Endometrial microvascular endothelial cells (primary cell): ENCODE data around the gene TENT5A. TPM values are rescaled to one million over a fixed set of nuclear protein-coding genes. Genes with fewer than 3 reads are reported as not detected.

Experiments used
- in situ Hi-C: cut with HindIII; loops from 2 replicates; pipeline ENCODE4 v1.10.0; 2017; ENCODE audit warnings: low sequenced_read_pairs, low pct_unique_long_range_greater_than_20kb; ENCODE audit errors: inconsistent ontology term
- total RNA-seq: library from RNA; depleted of rRNA; stranded (reverse); fragments of >200 nt; gene quantifications from one replicate; pipeline ENCODE4 v1.2.3, GENCODE V29; 2015; ENCODE audit errors: inconsistent ontology term

TENT5A gene
- total RNA-seq, 1 donor from 2014 or later: 4.4 TPM

- in situ Hi-C loops: no loop called here
Measured at GRCh38 chr6:81774542-81774941, 22.1 kb upstream of the TENT5A start.

DNA sequence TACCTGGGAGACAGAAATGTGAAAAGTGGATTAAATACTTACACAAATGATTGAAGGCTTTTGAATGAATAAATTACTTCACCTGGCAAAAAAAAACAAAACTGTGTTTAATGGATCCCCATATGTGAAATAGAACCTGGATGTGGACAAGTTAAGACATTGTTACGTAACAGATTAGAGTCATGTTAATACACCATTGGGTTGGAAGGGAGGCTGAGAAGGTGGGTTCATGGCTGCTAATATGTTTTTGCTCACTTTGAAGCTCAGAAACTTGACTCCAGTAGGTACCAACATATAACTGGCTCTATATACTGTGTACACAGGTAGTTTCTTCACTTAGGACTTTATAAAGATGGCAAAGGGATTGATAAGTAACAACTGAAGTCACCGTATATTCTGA lies 21.4 kb upstream of the TENT5A start:
- in situ Hi-C loops: no loop called here

DNA sequence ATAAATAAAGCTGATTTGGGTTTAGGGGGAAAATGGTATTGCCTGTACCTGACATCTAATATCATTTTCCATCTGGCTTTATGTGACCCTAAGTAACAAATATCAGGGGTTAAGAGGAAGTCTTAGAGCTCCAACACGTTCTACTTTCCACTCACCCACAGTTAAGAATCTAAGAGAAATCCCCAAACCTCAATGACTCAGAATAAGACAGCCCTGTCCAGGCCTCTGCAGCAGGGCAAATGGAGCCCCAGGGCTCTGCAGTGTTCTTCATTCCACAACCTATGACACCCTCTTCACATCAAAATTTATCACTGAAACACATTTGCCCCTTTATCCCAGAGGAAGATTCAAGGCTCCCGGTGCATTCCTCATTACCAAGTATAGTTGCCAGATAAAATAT lies 20.3 kb upstream of the TENT5A start:
- in situ Hi-C loops: no loop called here

- in situ Hi-C loops: no loop called here
Measured at GRCh38 chr6:81771097-81771496, 18.6 kb upstream of the TENT5A start.

DNA sequence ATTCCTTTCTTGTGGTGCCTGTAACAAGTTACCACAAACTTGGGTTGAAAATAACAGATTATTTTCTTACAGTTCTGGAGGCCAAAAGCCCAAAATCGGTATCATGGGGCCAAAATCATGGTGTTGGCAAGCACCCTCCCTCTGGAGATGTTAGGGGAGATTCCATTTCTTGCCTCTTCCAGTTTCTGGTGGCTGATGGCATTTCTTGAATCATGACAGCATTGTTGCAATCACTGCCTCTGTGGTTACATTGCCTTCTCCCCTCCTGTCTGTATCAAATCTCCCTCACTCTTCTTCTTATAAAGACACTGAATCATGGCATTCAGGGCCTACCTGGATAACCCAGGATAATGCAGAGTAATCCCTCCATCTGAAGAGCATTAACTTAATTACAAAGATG lies 17.9 kb upstream of the TENT5A start:
- in situ Hi-C loops: no loop called here

DNA sequence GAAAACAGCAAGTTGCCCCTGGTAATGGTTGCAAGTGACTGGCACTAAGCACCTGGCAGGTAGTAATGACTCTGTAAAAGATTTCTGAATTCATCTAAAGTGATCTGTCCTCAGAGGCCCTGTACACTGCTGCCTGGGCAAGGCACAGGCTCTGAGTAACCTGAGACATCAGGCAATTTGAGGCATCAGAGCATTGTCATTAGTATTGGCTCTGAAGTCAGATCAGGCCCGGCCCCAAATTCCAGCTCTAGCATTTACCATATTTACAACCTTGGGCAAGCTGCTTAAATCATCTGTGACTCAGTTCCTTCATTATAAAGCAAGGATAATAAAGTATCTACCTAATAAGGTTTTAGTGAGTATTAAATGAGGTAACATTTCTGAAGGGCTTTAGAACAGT lies 17.3 kb upstream of the TENT5A start:
- in situ Hi-C loops: no loop called here

- in situ Hi-C loops: no loop called here
Measured at GRCh38 chr6:81768150-81768942, 15.9 kb upstream of the TENT5A start.

- in situ Hi-C loops: no loop called here
Measured at GRCh38 chr6:81767163-81767891, 14.8 kb upstream of the TENT5A start.

GRCh38 chr6:81766482-81767069 lies 14.1 kb upstream of the TENT5A start:
- in situ Hi-C loops: no loop called here

GRCh38 chr6:81764531-81764930 lies 12.1 kb upstream of the TENT5A start:
- in situ Hi-C loops: no loop called here

DNA sequence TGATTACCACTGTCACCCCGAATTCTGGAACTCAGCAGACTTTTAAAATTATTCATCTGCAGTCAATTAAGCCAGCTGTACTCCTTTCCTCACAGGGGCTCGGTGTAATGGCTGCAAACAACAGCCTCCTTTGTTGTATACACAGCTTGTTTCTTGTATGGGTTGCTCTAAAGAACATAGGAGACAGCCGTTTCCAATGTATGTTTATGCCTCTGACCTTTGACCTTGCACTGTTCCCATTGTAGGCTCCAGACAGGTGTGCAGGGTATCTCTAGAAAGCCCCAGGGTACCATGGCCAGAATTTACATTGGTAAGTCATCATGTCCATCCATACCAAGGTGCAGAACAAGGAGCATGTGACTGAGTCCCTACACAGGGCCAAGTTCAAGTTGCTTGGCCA lies 11.5 kb upstream of the TENT5A start:
- in situ Hi-C loops: no loop called here

DNA sequence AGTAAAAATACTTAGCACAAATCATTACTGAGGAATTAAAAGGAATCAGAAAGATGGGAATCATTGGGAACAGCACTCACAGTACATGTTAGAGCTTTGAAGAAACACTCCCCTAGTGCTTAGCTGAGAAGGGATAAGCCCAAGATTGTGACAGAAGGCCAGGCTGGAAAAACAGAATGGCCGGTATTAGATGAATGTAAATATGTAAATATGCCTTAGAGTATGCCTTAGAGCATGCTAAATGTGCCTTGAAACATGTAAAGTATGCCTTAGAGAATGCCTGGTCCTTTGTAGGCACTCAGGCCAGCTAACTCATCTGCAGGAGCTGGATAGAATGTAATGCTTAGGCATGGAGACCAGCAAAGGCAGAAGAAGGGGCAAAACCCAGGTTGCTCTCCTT lies 10.6 kb upstream of the TENT5A start:
- in situ Hi-C loops: no loop called here

GRCh38 chr6:81762606-81763005 lies 10.1 kb upstream of the TENT5A start:
- in situ Hi-C loops: no loop called here

GRCh38 chr6:81762132-81762531 lies 9.7 kb upstream of the TENT5A start:
- in situ Hi-C loops: no loop called here

- in situ Hi-C loops: no loop called here
Measured at GRCh38 chr6:81761197-81761596, 8.7 kb upstream of the TENT5A start.

GRCh38 chr6:81759782-81760181 lies 7.3 kb upstream of the TENT5A start:
- in situ Hi-C loops: no loop called here

GRCh38 chr6:81758221-81758620 lies 5.7 kb upstream of the TENT5A start:
- in situ Hi-C loops: no loop called here

- in situ Hi-C loops: no loop called here
Measured at GRCh38 chr6:81756690-81757089, 4.2 kb upstream of the TENT5A start.

- in situ Hi-C loops: no loop called here
Measured at GRCh38 chr6:81755551-81755950, 3.1 kb upstream of the TENT5A start.

DNA sequence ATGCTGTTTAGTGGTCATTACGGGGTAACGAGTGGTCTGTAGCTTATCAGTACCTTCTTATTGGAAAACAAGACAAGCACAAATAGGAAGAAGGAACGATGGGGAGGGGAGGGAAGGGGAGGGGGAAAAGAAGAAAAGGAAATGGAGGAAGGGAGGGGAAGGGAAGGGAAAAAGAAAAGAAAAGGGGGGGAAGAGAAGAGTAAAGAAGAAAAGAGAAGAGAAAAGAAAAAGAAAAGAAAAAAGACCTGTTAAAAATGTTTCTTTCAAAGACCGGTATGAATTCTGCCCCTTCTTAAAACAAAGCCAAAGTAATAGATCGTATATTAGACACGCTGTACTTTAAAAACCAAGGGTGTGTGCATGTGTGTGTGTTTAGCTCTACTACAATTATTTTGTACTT lies 2.4 kb upstream of the TENT5A start:
- in situ Hi-C loops: no loop called here
